ENCODE measurements around the gene SLC8B1. TPM values are rescaled to one million over a fixed set of nuclear protein-coding genes. Genes with fewer than 3 reads are reported as not detected.

The SLC8B1 gene
- total RNA-seq, 4 donors from 2014 or later, result 22.7 to 59.3 (median 41.3) TPM

DNA sequence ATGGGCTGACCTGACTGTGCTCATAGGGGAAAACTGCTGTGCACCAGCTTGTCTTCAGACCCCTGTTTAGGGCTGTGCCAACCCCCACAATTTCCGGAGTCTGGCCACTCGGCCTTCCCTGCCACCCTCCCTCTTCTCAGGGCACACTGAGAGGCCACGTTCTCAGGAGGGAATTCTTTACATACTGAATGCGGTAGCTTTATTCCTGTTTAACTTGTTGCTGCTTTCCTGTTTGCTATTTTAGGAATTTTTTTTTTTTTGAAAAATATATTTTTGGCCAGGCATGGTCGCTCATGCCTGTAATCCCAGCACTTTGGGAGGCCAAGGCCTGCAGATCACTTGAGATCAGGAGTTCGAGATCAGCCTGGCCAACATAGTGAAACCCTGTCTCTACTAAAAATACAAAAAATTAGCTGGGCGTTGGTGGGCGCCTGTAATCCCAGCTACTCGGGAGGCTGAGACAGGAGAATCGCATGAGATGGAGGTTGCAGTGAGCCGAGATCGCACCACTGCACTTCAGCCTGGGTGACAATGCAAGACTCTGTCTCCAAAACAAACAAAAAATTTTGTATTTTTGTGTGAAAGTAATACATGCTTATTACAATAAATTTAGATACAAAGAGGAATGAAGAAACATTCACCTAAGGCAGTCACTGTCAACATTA is 74.1 kb downstream of the SLC8B1 start:
- no peak for DNase-seq (ENCODE audit: low spot score)
- TF ChIP-seq, protein P1, sequence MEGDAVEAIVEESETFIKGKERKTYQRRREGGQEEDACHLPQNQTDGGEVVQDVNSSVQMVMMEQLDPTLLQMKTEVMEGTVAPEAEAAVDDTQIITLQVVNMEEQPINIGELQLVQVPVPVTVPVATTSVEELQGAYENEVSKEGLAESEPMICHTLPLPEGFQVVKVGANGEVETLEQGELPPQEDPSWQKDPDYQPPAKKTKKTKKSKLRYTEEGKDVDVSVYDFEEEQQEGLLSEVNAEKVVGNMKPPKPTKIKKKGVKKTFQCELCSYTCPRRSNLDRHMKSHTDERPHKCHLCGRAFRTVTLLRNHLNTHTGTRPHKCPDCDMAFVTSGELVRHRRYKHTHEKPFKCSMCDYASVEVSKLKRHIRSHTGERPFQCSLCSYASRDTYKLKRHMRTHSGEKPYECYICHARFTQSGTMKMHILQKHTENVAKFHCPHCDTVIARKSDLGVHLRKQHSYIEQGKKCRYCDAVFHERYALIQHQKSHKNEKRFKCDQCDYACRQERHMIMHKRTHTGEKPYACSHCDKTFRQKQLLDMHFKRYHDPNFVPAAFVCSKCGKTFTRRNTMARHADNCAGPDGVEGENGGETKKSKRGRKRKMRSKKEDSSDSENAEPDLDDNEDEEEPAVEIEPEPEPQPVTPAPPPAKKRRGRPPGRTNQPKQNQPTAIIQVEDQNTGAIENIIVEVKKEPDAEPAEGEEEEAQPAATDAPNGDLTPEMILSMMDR (IDR thresholded peaks at IDR 0.05), result no peak
- no peak for ATAC-seq (ENCODE audit: low FRiP score)

DNA sequence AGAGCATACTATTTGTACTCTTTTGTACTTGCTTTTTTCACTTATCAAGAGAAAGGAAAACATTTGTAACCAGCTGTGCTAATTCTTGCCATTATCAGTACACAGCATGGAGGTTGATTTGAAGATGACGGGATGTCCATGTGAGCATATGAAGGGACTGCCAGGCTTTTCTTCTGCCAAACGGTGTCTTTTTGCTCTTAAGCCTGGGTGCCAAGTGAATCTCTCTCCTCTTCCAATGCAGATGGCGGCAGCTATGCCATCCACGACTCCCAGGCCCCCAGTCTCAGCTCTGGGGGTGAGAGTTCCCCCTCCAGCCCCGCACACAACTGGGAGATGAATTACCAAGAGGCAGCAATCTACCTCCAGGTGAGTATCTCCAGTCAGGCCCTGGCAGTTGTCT is 74.8 kb downstream of the SLC8B1 start:
- no peak for ATAC-seq (ENCODE audit: low FRiP score)
- DNase-seq (ENCODE audit: low spot score), result no peak
- TF ChIP-seq, protein P1 (IDR thresholded peaks at IDR 0.05), result no peak

DNA sequence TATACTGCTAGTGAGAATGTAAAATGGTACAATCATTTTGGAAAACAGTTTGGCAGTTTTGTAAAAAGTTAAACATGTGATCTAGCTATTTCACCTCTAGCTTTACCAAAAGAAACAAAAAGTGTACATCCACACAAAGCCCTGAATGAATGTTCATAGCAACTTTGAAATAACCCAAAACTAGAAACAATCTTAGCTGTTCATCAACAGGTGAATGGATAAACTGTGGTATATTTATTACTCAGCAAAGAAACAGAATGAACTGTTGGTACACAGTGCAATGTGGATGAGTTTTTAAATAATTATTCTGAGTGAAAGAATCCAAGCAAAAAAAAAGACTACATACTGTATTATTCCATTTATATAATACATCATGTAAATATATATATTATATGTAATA is 77.3 kb downstream of the SLC8B1 start:
- no peak for ATAC-seq (ENCODE audit: low FRiP score)
- TF ChIP-seq, protein P1 (IDR thresholded peaks at IDR 0.05), result no peak

DNA sequence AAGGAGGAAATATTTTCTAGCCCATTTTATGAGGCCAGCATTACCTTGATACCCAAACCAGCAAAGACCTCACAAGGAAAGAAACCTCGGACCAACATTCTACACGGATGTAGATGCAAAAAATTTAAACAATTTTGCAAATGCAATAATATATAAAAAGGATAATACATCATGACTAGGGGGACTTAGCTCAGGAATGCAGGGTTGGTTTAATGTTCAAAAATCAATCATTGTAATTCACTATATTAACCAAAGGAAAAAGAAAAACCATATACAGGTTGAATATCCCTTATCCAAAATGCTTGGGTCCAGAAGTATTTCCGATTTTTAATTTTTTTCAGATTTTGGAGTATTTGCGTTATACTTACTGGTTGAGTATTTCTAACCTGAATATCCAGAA is 80.6 kb downstream of the SLC8B1 start:
- ATAC-seq (ENCODE audit: low FRiP score) (no peak), DNase-seq (ENCODE audit: low spot score) (no peak)
- TF ChIP-seq, protein P1 (IDR thresholded peaks at IDR 0.05), result no peak

More for the DNA sequence above, 77.3 kb downstream of the SLC8B1 start:
- no peak for DNase-seq (ENCODE audit: low spot score)

DNA sequence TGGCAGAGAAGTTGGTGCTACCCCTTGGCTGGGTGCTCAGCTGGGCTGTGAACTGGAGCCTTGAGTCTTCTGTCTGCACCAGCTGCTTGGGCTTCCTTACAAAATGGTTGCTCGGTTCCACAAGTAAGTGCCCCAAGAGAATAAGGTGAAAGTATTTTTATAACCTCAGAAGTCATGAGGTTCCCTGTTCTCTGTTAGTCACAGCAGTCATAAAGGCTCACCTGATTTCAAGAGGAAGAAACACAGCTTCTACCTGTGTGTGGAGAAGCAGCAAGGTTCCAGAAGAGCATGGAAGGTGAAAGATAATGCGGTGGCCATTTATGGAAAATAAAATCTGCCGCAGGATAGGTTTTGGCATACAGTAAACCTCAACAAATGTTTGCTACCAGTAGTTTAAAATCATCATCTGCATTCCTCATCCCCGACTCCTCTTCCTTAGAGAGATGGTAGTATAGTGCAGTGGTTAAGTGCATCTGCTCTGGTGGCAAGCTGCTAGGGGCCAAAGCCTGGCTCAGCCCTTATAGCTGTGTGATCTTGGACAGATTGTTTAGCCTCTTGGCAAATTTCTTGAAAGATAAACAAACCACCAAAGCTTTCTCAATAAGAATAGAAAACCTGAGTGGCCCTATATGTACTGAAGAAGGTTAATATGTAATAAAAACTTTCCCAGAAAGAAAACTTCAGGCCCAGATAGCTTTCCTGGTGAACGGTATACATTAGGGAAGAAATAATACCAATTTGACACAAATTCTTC is 81.2 kb downstream of the SLC8B1 start:
- TF ChIP-seq, protein P1 (IDR thresholded peaks at IDR 0.05), result no peak
- ATAC-seq (ENCODE audit: low FRiP score), result no peak
- DNase-seq (ENCODE audit: low spot score), result no peak

DNA sequence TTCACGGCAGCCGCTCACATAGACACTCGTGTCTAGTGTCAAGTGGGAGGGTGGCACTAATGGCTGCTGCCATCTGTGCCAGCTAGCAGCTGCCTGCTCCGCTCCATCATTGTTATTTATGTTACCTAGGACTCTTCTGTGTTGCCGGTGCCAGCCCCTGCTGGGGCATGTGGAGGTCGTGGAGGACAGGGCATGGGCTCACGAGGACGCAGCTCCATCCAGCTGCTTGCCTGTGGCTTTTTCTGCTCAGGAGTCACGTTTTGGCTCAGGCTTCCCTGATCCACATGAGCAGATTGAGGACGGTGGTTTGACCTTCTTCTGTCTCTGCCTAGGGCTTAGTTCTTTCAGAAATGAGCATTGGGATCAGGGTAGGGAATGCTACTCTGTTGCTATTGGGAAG is 82.4 kb downstream of the SLC8B1 start:
- no peak for ATAC-seq (ENCODE audit: low FRiP score)
- TF ChIP-seq, protein P1 (IDR thresholded peaks at IDR 0.05), result no peak
- DNase-seq (ENCODE audit: low spot score), result no peak
